Ectodermal cell (in vitro differentiated cells): ENCODE data around the gene PLB1.

ENCODE experiments used
- H3K27ac ChIP-seq: 2 replicates; pipeline ENCODE4 v1.7.0; 2013; ENCODE audit warnings: mild to moderate bottlenecking, low read depth, low read length; ENCODE audit not compliant: insufficient read depth, poor library complexity, severe bottlenecking
- H3K27me3 ChIP-seq: 2 replicates; pipeline ENCODE4 v1.7.0; 2013; ENCODE audit warnings: mild to moderate bottlenecking, low read length; ENCODE audit not compliant: insufficient read depth, control insufficient read depth, poor library complexity, severe bottlenecking
- H3K36me3 ChIP-seq: one replicate; pipeline ENCODE4 v1.7.0; 2013; ENCODE audit warnings: low read length; ENCODE audit not compliant: control insufficient read depth, insufficient read depth
- H3K4me1 ChIP-seq: one replicate; pipeline ENCODE4 v1.7.0; 2013; ENCODE audit warnings: low read length; ENCODE audit not compliant: control insufficient read depth, insufficient read depth
- H3K4me3 ChIP-seq: 2 replicates; pipeline ENCODE4 v1.7.0; 2013; ENCODE audit warnings: low read depth, low read length, control low read depth; ENCODE audit not compliant: insufficient read depth
- H3K9me3 ChIP-seq: 2 replicates; pipeline ENCODE4 v1.7.0; 2013; ENCODE audit warnings: mild to moderate bottlenecking, low read length, moderate library complexity; ENCODE audit not compliant: control insufficient read depth
- WGBS, 2 experiments: methylation state at CpG; one replicate each; pipeline ENCODE4 v1.1.7; 2013; ENCODE audit warnings: missing lambda C conversion rate in 2 of 2; 5-methylcytosine and 5-hydroxymethylcytosine counted together

The PLB1 gene

DNA sequence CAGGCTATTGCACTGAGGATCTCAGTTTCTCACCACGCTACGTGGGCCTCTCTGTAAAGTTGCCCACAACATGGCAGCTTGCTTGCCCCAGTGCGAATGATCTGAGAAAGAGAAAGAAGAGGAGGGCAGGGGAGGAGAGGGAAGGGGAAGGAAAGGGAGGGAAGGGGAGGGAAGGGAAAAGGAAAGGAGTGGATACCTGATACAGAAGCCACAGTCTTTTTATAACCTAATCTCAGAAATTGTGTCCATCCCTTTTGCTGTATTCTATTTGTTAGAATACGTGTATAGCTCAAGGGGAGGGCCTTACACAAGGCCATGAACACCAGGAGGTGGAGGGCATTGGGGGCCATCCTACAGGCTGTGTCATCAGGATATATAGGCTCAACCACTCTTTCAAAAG is 177.5 kb downstream of the PLB1 start:
- H3K9me3 ChIP-seq, result no peaks in the 10 kb centered on the region
- no peak overlapping the region for H3K4me3 ChIP-seq
- no peak overlapping the region for H3K27ac ChIP-seq
- 94 to 99% methylated on average over 4 of the region's 4 CpGs for WGBS, 2 experiments
- no peaks in the 10 kb centered on the region for H3K27me3 ChIP-seq
- H3K36me3 ChIP-seq, result no peaks in the 10 kb centered on the region
- H3K4me1 ChIP-seq, result peaks cover 8% of the 10 kb centered on the region

DNA sequence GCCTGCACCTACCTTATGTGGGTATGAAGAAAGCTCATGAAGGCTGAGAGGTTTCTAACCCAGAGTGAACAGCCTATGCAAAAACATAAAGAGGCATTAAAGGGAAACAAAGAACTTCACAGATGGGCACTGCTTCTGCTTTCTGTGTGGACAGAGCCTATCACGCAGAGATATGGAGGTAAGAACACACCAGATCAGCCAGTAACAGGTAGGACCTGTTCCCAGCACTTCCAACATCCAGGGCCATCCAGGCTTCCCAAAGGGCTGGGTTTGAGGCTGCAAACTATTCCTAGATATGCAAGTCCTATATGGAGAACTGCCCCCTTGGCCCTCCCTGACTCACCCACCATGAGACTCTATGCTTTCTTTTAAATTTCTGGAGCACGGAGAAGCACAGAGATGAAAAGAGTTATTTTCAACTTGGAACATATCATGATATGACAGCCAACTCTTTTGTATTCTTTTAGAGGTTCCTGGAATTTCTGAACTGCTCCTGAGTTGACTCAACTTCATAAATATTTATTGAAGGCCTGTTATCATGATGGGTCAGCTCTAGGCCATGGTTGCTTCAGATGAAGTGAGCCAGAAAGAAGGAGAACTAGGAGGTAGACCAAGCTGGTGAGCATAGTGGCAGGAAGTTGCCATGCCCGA is 178.3 kb downstream of the PLB1 start:
- Histone ChIP-seq H3K27me3 (no peaks in the 10 kb centered on the region), H3K27ac (no peak overlapping the region), H3K9me3 (no peaks in the 10 kb centered on the region), H3K4me3 (no peak overlapping the region), H3K4me1 (peaks cover 8% of the 10 kb centered on the region), H3K36me3 (no peaks in the 10 kb centered on the region)
- WGBS, 2 experiments, result 88 to 94% methylated on average over 3 of the region's 3 CpGs

DNA sequence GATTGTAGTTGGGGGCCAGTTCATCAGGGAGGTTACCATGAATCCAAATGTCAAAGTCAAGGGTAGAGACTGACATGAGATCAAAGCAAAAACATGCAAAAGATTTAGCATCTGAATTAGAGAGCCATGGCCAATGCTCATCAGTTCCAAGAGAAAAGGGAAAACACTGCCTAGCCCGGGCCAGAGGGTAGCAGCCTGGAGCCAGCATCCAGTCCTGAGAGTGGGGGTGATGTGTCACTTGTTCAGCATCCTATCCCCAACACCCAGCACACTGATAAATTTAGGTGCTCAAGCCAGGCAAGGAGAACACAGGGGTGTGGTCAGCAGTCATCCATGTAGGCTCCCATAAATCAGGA is 178.8 kb downstream of the PLB1 start:
- Histone ChIP-seq H3K4me1 (peaks cover 8% of the 10 kb centered on the region), H3K36me3 (no peaks in the 10 kb centered on the region), H3K9me3 (no peaks in the 10 kb centered on the region), H3K27me3 (no peaks in the 10 kb centered on the region), H3K4me3 (no peak overlapping the region), H3K27ac (no peak overlapping the region)
- WGBS, 2 experiments, result 75 to 82% methylated on average over 1 of the region's 1 CpG

DNA sequence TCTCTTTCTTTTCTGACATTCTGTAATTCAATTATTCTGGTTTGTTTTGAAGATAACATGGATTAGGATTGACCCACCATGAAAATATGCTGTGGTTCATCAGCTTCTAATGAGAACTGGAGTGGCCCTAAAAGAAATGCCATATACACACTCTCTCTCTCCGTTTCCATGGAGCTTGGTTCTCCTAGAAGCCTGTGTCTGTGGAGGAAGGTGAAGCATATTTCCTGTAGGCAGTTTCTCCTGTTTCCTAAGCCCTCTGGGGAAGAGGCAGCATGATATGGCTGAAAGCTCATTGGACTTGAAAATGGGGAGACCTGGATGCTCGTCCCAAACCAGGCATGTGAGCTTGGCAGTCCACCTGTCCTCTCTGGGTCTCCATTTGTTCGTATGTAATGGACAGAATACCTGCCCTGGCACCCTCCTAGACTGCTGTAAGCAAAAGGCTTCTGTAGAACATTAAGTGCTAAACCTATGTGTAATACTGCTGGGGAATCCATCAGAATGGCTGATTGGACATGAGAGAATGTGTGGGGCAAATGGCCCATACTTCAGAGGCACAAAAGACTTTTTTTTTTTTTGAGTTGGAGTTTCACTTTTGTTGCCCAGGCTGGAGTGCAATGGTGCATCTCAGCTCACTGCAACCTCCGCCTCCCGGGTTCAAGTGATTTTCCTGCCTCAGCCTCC is 180.4 kb downstream of the PLB1 start:
- H3K9me3 ChIP-seq, result no peaks in the 10 kb centered on the region
- no peak overlapping the region for H3K27ac ChIP-seq
- no peaks in the 10 kb centered on the region for H3K36me3 ChIP-seq
- H3K4me3 ChIP-seq, result no peak overlapping the region
- peaks cover 12% of the 10 kb centered on the region for H3K4me1 ChIP-seq
- H3K27me3 ChIP-seq, result no peaks in the 10 kb centered on the region
- WGBS, 2 experiments, result 93 to 94% methylated on average over 5 of the region's 5 CpGs

DNA sequence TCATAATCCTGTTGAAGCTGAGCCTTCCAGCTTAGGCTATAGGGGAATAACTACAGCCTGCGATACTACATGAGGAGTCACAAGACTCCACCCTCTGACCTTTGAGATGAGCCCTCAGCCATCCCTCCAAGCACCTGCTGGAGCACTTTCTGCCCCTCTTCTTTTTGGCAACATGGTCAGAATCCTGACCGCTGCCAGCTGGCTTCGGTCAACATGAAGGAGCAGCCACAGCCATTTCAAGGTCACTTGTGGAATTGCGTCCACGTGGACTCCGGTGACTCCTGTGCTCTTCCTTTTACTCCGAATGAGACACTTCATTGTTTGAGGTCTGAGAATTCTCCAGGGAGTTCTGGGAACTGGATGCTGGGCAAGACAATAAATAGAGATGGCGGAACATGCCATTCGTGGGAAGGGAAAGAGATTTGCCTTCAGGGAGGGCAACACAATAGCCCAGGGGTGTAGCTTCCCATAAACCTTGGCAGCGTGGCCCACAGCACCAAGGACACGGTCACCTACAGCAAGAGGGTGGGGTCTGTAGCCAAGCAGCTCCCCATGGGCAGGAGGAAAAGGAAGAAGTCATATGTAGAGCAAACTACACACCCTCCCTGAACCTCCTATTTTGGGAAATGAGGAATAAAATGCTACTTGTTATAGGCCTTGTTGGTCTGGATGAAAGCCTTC is 182.5 kb downstream of the PLB1 start:
- Histone ChIP-seq H3K27ac (no peak overlapping the region), H3K27me3 (no peaks in the 10 kb centered on the region), H3K36me3 (no peaks in the 10 kb centered on the region), H3K4me3 (no peak overlapping the region), H3K9me3 (no peaks in the 10 kb centered on the region), H3K4me1 (peaks cover 21% of the 10 kb centered on the region)
- WGBS, 2 experiments, result 92 to 95% methylated on average over 11 of the region's 11 CpGs

DNA sequence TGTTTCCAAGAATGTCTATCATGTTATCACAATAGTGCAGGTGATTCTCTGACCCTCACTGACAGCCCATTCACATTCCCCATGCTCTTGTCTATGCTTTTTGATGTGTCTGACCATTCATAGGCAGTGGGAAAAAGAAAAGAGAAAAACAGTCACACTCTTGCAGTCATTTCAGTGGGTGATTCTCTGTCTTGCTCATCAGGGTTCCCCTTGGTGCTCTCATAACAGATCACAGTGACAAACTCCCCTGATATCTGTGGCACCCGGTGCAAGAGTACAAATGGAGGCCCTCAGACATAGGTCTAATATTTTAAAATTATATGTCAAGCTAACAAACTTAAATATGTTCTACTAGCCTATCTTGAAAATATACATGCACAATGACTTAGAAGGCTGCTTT is 183.1 kb downstream of the PLB1 start:
- H3K4me1 ChIP-seq, result peaks cover 28% of the 10 kb centered on the region
- WGBS, 2 experiments, result 78 to 83% methylated on average over 1 of the region's 1 CpG

DNA sequence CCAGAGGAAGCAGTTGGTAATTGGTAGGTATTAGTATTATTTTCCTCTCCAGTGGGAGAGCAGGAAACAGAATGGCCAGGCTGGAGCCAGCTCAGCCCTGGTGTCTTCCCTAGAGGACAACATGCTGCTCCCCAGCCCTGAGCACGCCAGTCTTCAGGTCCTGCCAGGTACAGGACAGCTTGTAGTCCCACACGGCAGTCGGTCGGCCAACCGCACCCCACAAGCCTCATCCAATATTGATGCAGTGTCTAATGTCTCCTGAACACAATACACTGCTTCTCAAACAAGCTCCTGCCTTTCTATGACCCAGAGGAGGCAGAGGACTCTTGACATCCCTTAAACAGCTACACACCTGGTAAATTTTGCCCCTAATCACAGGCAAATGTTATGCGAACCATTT is 184.8 kb downstream of the PLB1 start:
- 91 to 93% methylated on average over 6 of the region's 6 CpGs for WGBS, 2 experiments

More for the DNA sequence above, 183.1 kb downstream of the PLB1 start:
- Histone ChIP-seq H3K9me3 (no peaks in the 10 kb centered on the region), H3K4me3 (no peak overlapping the region), H3K27ac (no peak overlapping the region), H3K27me3 (no peaks in the 10 kb centered on the region), H3K36me3 (no peaks in the 10 kb centered on the region)

DNA sequence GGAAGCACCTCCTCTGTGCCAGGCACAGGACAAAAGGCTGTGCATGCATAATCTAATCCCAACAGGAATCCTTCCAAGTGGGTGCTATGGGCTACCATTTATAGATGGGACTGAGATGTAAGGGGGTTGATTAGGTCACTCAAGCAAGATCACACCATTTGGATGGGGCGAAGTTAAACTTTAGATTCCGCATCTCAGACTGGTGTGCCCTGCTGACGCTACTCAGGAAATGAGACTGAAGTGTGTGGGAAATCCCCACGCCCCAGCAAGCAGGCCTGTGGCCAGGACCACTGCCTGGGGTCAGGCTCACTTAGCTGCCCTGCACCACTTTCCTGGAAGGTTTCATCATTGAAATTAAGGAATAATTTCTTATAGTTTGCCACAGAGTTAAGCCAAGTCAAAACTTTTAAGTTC is 185.3 kb downstream of the PLB1 start:
- no peak overlapping the region for H3K4me3 ChIP-seq
- peaks cover 31% of the 10 kb centered on the region for H3K4me1 ChIP-seq
- WGBS, 2 experiments, result 62 to 67% methylated on average over 4 of the region's 4 CpGs
- no peaks in the 10 kb centered on the region for H3K27me3 ChIP-seq
- H3K36me3 ChIP-seq, result no peaks in the 10 kb centered on the region
- no peak overlapping the region for H3K27ac ChIP-seq
- no peaks in the 10 kb centered on the region for H3K9me3 ChIP-seq

More for the DNA sequence above, 184.8 kb downstream of the PLB1 start:
- no peaks in the 10 kb centered on the region for H3K9me3 ChIP-seq
- H3K4me3 ChIP-seq, result no peak overlapping the region
- H3K27me3 ChIP-seq, result no peaks in the 10 kb centered on the region
- H3K36me3 ChIP-seq, result no peaks in the 10 kb centered on the region
- peaks cover 31% of the 10 kb centered on the region for H3K4me1 ChIP-seq
- H3K27ac ChIP-seq, result no peak overlapping the region

DNA sequence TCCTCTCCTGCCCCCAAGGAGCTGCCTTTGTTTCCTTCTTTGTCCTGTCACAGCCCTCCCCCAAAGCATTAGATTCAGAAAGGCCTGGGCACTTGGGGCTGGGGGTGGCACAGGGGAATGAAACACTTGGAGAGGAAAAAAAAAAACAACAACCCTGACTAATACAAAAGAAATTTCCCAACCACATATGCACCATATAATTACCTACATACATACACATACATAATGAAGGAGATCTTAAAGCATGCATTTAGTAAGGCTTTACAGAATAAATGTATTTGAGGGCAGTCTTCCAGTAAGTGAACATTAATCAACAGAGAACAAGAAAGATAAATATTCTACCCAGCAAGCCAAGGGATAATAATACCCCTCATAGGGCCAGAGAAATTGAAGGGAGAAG is 185.7 kb downstream of the PLB1 start:
- Histone ChIP-seq H3K27ac (no peak overlapping the region), H3K4me3 (no peak overlapping the region), H3K4me1 (peaks cover 31% of the 10 kb centered on the region), H3K9me3 (no peaks in the 10 kb centered on the region), H3K27me3 (no peaks in the 10 kb centered on the region), H3K36me3 (no peaks in the 10 kb centered on the region)

DNA sequence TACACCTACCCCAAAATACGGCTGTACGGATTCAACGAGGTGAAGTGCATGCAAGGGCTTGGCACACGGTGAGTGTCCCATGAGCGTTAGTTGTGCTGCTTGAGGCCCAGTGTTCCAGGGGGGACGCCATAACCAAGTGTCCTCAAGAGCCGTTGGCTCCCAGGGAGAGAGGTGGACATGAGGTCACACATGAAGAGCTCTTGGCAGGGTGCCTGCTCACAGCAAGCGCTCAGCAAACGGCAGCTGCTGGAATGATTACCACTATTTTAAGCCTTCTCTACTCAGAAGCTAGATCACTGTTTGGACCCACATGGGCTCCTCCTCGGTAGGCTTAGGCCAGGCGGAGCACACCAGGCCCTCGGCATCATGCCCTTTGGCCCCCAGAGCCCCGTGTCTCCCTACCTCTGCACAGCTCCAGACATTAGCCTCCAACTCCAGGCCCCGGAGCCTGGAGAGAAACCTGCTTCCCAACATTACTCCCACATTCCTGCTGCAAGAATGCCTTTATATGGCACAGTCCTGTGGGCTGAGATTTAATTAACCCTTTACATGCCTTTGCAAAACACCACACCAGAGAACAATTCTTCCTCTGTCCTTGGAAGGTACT is 187.3 kb downstream of the PLB1 start:
- Histone ChIP-seq H3K27me3 (no peaks in the 10 kb centered on the region), H3K36me3 (no peaks in the 10 kb centered on the region), H3K27ac (no peak overlapping the region), H3K4me3 (no peak overlapping the region), H3K9me3 (no peaks in the 10 kb centered on the region), H3K4me1 (peaks cover 31% of the 10 kb centered on the region)
- 66 to 69% methylated on average over 14 of the region's 14 CpGs for WGBS, 2 experiments
